HK-2 (cell line): ENCODE measurements around the gene ZMIZ2.
"Not testable (repeated sequence)": the region's sequence is repeated elsewhere in the genome, so short reads cannot be mapped to it uniquely, and the experiment has no call there.

Experiments
- DNase-seq: peaks from one replicate; pipeline ENCODE4 v3.0.0-alpha.2; 2018; ENCODE audit not compliant: unreplicated experiment

The ZMIZ2 gene, protein sequence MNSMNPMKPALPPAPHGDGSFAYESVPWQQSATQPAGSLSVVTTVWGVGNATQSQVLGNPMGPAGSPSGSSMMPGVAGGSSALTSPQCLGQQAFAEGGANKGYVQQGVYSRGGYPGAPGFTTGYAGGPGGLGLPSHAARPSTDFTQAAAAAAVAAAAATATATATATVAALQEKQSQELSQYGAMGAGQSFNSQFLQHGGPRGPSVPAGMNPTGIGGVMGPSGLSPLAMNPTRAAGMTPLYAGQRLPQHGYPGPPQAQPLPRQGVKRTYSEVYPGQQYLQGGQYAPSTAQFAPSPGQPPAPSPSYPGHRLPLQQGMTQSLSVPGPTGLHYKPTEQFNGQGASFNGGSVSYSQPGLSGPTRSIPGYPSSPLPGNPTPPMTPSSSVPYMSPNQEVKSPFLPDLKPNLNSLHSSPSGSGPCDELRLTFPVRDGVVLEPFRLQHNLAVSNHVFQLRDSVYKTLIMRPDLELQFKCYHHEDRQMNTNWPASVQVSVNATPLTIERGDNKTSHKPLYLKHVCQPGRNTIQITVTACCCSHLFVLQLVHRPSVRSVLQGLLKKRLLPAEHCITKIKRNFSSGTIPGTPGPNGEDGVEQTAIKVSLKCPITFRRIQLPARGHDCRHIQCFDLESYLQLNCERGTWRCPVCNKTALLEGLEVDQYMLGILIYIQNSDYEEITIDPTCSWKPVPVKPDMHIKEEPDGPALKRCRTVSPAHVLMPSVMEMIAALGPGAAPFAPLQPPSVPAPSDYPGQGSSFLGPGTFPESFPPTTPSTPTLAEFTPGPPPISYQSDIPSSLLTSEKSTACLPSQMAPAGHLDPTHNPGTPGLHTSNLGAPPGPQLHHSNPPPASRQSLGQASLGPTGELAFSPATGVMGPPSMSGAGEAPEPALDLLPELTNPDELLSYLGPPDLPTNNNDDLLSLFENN

DNA sequence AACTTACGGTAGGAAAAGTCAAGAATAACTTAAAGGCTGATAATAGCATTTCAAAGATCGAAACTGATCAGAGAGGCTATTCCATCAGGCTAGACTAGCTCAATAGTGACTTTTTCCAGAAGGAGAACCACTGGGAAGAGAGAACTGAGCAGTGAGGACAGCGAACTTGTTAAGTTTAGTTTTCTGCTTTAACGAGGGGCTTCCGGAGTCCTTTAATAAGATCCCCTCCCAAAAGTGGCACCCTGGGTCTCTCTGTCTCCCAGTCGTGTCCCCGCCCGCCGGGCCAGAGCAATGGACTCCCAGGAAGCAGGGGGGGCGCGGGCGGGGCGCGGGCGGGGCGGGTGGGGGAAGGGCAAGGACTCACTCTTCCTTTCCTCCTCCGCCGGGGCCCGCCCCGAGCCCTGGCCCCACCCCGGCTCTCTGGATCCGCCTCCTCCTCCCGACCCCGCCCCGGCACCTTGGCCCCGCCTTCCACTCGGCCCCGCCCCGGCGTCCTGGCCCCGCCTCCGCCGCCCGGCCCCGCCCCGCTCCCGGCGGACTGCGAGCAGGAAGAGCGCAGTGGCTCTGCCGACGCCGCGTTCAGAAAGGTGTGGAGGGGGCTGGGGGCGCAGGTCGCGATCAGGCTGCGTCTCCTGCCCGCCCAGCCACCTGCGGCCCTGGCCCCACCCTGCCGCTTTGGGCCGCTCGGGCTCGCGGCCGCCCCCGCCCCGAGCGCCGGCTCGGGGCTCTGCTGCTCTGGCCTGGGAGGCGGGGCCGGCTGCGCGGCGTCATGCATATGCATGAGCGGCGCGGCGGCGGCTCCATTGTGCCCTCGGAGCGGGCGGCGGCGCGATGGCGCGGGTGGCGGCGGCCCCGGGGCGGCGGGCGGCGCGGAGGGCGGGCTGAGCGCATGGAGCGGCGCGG, at the start of gene ZMIZ2:
ZMIZ2 (plus strand) TSS at position 803 of the 903 bp plus-strand sequence. CDS start 7,403 bp downstream, outside the sequence.
- DNase-seq = peak; percentile 98

DNA sequence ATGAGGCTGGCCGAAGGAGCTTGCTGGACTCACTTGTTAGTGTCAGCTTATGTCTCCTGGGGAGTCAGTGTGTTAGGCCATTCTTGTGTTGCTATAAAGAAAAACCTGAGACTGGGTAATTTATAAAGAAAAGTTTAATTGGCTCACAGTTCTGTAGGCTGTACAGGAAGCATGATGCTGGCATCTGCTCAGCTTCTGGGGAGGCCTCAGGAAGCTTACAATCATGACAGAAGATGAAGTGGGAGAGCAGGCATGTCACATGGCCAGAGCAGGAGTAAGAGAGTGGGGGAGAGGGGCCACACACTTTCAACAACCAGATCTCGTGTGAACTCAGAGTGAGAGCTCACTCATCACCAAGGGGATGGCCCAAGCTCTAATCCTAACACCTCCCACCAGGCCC, 49.0 kb upstream of the ZMIZ2 start:
- DNase-seq = not testable (repeated sequence)

DNA sequence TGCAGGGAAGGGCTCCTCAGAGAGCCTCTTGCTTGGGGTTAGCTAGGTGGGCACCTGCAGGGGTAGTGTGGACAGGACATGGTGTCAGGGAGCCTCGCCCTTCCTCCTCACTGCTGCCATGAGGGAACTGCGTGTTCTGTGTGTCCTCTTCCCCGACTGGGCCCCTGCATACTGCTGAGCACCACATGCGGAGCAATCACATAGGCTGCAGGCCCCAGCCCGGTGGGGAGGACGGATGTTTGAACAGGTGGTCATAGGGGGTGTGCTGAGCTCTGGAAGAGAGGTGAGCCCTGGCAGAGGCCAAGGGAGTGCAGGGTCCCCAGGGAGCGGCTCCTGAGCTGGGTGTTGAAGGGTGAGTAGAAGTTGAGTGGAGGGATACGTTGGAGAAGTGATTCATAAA, 48.3 kb upstream of the ZMIZ2 start:
- no peak for DNase-seq

DNA sequence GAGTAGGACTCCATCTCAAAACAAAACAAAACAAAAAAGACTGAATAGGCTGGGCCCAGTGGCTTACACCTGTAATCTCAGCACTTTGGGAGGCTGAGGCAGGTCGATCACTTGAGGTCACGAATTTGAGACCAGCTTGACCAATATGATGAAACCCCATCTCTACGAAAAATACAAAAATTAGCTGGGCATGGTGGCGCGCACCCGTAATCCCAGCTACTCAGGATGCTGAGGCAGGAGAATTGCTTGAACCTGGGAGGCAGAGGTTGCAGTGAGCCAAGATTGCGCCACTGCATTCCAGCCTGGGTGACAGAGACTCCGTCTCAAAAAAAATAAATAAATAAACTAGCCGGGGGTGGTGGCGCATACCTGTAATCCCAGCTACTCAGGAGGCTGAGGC, 45.3 kb upstream of the ZMIZ2 start:
- not testable (repeated sequence) for DNase-seq

DNA sequence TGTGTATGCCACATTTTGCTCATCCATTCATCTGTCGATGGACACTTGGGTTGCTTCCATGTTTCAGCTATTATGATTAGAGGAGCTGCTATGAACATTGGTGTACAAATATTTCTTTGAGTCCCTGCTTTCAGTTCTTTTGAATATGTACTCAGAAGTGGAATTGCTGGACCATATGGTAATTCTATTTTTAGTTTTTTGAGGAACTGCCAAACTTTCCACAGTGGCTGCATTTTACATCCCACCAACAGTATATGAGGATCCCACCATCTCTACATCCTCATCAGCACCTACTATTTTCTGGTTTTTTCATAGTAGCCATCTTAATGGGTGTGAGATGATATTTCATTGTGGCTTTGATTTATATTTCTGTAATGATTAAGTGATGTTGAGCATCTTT, 44.7 kb upstream of the ZMIZ2 start:
- DNase-seq = no peak

DNA sequence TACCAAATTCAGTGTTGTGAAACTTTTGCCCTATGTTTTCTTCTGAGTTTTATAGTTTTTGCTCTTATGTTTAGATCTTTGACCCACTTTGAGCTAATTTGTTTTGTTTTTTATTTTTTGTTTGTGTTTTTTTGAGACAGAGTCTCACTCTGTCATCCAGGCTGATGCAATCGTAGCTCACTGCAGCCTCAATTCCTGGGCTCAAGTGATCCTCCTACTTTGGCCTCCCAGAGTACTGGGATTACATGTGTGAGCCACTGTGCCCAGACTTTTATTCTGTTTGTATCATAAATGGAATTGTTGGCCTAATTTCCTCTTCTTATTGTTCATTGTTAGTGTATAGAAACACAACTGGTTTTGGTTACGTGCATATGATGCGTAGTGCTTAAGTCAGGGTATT, 43.2 kb upstream of the ZMIZ2 start:
- no peak for DNase-seq

DNA sequence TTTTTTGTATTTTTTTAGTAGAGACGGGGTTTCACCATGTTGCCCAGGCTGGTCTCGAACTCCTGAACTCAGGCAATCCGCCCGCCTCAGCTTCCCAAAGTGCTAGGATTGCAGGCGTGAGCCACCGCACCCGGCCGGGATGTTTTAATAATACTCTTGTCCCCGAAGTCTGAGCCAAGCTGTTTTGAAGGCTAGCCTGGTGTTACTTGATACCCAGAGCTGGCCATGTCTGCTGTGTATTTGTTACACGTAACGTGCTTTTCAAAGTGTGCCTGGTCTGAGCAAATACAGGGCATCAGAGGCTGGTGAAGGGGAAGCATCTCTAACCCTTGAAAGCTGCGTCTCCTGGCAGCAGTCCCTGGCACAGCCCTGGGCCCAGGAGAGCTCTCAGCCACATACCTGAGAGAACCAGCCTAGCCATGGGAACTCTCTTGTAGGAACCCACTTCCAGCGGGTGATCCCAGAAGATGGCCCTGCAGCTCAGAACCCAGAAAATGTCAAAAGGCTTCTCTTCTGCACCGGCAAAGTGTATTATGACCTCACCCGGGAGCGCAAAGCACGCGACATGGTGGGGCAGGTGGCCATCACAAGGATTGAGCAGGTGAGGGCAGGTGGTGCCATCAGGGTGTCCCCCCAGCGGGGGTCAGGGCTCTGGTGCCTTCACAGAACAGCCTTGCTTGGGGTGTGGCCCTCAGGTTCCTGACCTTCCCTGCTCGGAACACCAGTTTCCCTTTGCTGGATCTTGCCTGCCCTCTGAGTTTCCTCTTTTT, 41.7 kb upstream of the ZMIZ2 start:
- DNase-seq = no peak

DNA sequence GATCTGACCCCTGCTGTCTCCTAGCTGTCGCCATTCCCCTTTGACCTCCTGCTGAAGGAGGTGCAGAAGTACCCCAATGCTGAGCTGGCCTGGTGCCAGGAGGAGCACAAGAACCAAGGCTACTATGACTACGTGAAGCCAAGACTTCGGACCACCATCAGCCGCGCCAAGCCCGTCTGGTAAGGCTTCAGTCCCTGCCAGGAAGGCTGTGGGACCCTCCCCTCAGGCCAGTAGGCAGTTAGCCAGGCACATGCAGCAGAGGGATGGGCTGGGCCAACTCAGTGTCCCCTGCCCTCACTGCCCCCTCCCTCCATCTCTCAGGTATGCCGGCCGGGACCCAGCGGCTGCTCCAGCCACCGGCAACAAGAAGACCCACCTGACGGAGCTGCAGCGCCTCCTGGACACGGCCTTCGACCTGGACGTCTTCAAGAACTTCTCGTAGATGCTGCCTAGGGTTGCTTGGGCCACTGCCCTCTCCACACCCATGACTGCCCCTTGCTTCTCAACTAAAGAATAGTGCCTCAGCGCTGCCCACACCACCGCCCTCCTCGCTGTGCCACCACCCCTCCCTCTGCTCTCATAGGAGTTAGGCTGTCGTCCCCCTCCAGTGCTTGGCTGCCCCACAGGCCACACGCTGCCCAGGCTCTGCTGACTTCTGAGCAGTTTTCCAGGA, 41.0 kb upstream of the ZMIZ2 start:
- no peak for DNase-seq

DNA sequence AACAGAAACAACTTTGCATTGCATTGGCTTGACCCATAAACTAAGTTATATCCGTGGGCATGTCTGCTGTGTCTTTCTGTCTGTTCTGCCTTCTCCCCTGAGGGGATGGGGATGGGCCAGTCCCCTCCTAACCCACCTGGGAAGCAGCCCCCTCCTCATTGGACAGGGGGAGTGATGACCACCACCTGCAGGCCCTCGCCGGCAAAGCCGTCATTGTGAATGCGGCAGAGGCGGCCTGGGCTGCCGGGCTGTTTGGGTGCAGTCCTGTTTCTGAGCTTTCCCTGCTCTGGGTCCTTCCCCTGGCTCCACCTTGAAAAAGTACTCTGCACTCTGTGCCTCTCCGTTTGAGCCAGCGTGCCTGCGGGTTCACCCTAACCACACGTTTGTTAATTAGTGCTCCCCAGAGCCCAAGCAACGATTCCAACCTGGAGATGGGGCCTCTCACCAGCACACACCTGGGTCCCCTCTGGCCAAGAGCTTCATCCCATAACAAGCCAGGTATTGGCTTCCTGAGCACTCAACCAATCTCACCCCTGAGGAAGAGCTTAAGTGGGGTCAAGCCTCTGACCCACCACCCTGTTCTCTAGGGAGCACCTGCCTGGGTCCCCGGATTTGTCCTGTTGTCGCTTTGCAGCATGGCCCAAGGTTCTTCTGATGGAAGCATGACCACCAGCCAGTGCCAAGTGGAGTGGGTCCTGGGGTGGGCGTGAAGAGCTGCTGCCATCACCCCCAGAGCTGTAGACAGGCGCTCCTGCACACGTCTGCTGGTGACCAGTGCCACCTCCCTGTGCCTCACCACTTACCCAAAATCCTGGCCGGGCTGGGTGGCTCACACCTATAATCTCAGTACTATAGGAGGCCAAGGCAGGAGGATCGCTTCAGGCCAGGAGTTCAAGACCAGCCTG, 39.4 kb upstream of the ZMIZ2 start:
- no peak for DNase-seq

DNA sequence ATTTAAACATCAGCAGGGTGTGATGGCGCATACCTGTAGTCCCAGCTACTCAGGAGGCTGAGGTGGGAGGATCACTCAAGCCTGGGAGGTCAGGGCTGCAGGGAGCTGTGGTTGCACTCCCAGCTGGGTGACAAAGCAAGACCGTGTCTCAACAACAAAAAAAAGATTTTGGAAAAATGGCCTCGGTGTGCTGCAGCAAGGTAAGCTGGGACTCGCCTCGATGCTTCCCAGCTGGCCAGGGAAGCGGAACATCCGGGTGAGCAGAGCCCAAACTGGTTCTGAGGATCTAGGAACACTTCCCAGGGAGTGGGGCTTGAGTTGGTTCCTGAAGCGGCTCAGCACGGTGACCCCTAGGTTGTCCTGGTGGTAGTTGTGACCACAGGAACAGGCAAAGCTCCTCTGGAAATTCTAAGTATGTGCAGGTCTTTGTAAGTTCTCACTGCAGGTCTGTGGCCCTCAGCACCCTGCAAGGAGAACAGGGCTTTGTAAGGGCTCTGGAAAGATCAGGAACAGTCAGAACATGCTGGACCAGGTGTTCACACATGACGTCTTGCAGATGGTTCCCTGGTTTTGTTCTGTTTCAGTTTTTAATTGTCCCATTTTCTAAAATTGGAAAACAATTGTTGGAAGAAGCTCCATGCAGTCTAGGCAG, 38.6 kb upstream of the ZMIZ2 start:
- no peak for DNase-seq

DNA sequence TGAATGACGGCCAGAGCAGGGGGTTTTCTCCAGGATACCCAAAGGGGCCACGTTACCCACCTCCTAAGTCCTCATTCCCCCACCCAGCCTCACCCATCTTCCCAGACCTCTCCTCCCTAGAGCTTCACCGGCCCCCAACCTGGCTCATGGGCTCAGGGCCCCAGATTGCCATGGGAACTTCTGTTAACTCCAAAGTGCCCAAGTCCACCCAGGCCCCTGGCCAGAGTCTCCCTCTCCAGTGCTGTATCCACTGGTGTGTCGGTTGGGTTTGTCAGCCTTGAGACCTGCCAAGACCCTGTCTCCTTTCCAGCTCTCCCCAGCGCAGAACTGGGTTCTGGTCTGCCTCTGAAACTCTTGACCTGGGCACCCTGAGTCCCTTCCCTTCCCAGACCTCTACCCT, 37.1 kb upstream of the ZMIZ2 start:
- DNase-seq = no peak

DNA sequence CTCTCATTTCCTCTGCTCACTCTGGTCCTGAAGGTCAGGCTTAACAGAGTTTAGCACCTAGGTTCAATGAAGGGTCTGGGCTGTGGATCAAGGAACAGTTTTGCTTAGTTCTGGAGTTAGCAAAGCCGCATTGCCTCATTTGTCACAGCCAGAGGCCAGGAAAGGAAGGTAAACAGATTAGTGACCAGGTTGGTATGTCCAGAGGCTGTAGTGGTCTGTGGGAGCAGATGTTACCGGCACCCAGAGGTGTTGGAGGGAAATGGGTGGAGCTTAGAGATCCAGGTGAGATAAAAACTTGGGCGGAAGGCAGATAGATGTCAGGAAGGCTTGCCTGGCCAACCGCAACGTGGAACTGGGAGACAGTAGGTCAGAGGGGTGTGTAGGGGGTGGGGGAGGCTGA, 36.6 kb upstream of the ZMIZ2 start:
- DNase-seq = no peak

DNA sequence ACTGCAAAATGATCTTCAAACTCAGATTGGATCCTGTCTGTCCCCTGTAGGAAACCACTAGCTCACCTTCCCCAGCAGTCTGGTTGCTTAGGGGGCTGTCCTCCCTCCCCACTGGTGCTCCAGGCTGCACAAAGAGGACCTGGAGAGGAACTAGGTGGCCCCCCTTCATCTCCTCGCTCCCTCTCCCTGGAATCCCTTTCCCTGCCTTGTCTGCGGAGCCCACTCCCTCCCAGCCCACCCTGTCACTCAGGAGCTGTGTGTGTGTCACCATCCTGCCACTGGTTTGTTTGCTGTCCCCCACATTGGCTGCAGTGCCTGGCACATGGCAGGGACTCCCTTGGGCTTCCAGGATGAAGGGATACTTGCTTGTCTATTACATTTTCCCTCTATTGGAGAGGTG, 35.5 kb upstream of the ZMIZ2 start:
- no peak for DNase-seq

DNA sequence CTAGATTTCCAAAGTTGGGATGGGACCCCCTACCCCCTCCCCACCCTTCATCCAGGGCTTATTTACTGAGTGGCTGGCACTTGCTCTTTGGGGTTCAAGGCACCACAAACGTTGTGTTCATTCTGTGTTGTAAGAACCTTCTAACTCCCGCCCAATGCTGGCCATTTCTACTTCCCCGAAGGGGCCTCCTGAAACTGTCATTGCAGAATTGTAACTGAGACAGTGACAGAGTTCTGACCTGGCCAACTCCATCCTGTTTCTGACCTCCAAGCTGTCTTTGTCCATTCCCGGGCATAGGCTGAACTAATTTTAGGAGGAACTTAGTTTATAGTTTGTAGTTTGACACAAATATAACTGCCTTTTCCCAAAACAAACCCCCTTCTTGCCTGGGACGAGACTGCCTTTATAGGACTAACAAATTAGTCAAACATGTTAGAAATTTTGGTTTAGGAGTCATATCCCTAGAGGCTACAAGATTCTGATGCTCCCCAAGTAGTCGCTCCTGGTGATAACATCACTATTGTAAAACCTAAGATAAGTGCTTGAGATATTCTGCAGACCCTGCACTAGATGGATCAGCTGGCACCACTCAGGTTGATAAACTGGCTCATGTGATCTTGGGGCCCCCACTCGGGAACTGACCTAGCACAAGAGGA, 34.8 kb upstream of the ZMIZ2 start:
- no peak for DNase-seq

DNA sequence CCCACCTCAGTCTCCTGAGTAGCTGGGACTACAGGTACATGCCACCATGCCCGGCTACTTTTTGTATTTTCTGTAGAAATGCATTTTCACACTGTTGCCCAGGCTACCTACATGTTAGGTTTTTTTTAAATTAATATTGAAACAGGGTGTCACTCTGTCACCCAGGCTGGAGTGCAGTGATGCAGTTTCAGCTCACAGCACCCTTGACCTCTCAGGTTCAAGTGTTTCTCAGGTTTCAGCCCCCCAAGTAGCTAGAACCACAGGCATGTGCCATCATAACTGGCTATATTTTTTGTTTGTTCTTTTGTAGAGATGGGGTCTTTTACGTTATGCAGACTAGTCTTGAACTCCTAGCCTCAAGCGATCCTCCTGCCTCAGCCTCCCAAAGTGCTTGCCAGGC, 32.4 kb upstream of the ZMIZ2 start:
- no peak for DNase-seq

DNA sequence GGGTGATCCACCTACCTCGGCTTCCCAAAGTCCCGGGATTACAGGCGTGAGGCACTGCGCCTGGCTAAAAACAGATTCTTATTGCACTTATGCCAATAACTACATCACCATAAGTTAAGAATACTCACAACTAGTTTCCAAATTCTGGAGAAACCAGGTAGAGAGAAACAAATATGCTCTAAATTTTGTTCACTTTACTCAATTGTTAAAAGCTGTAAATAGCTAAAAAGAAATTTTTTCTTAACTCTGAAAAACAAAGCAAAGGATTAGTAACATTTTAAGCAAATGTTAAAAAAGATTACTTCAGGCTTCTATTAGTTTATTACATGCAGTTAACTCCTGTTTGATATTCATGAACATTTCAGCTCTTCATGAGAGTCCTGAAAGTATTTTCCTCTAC, 28.3 kb upstream of the ZMIZ2 start:
- no peak for DNase-seq

DNA sequence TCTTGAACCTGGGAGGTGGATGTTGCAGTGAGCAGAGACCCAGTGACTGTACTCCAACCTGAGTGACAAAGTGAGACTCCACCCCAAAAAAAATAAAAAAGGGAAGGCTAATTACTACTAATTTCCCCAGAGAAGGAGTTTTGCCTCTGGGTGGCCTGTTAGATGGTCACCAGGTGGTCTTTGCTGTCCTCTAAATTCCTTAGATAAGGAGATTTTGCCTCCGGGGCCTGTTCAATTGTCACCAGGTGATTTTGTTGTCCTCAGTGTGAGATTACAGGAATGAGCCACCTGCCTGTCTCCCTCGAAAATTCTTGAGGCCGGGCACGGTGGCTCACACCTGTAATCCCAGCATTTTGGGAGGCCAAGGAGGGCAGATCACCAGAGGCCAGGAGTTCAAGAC, 24.4 kb upstream of the ZMIZ2 start:
- DNase-seq = no peak

DNA sequence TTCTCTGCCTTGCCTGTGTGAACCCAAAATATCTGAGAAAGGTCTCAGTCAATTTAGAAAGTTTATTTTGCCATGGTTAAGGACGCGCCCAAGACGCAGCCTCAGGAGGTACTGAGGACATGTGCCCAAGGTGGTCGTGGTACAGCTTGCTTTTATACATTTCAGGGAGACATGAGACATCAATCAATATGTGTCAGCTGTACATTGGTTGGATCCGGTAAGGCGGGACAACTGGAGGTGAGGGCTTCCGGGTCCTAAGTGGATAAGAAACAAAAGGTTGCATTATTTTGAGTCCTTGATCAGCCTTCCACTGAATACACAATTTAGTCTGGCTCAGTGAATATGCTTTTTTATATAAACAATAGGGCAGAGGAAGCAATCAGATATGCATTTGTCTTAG, 22.4 kb upstream of the ZMIZ2 start:
- not testable (repeated sequence) for DNase-seq
